ENCODE data around the gene NACAD. TPM values are rescaled to one million over a fixed set of nuclear protein-coding genes. Genes with fewer than 3 reads are reported as not detected.

The NACAD gene
- polyA plus RNA-seq, 2 of the 4 experiments (the other 2 are of a cell fraction), result 0.03 to 0.43 TPM

- H3K27ac ChIP-seq, result peak overlapping the region; percentile 92 to 96
- ATAC-seq (no peak), DNase-seq (ENCODE audit: low read depth in 1 of 2, low spot score in 1 of 2) (no peak), FAIRE-seq (no peak)
- CTCF ChIA-PET, result interaction anchor here (0.8 to 2.3 kb wide), 5 partner anchors 13 to 264 kb away, joined by 3 to 9 read pairs (median 4); partner anchors contain the start of gene H2AZ2
- peak overlapping the region; percentile 86 for H3K4me3 ChIP-seq
- peaks cover 28% of the 10 kb centered on the region for H3K4me1 ChIP-seq
- POLR2A ChIA-PET, result interaction anchor here (0.8 to 1.6 kb wide), 10 partner anchors 12 to 539 kb away, joined by 3 to 16 read pairs (median 8); partner anchors contain the start of genes DDX56, H2AZ2 and TMED4
- TF ChIP-seq MAFK (IDR thresholded peaks at IDR 0.05; ENCODE audit: partially characterized antibody) (peak; percentile 76), EP300 (IDR thresholded peaks at IDR 0.05) (no peak), CHD2 (IDR thresholded peaks at IDR 0.05; ENCODE audit: low read length, partially characterized antibody) (no peak), HMGXB4 (CRISPR knock-in tag; IDR thresholded peaks at IDR 0.05; ENCODE audit: borderline replicate concordance) (no peak)
- no peaks in the 10 kb centered on the region for H3K9me3 ChIP-seq
- peak overlapping the region; percentile 86 for H3K4me2 ChIP-seq
- WGBS (ENCODE audit: missing lambda C conversion rate), result 81% methylated on average over 1 of the region's 1 CpG
These were observed 23.9 kb upstream of the NACAD start for GRCh38 chr7:45112648-45113047.

GRCh38 chr7:45111298-45112223 is 22.8 kb upstream of the NACAD start, which contains the start of gene TBRG4:
TSS of gene TBRG4 (minus strand) at chr7:45111697. CDS start at chr7:45109237, 2,460 bp downstream.
- H3K4me1 ChIP-seq, result peaks cover 28% of the 10 kb centered on the region
- peak within 1 kb of the TSS; percentile 86 for H3K4me3 ChIP-seq
- POLR2A ChIA-PET, result interaction anchor here (0.5 to 1.8 kb wide), 32 partner anchors 9 to 1067 kb away, joined by 3 to 16 read pairs (median 4); partner anchors contain the start of genes DBNL, DDX56, H2AZ2 and OGDH
- FAIRE-seq (peak; percentile 46), DNase-seq (ENCODE audit: low read depth in 1 of 2, low spot score in 1 of 2) (peak; percentile 85 to 97), ATAC-seq (peak; percentile 94 to 96)
- CTCF ChIA-PET, result interaction anchor here (0.7 to 2.3 kb wide), 9 partner anchors 11 to 473 kb away, joined by 3 to 9 read pairs (median 3); partner anchors contain the start of gene H2AZ2
- peak within 1 kb of the TSS; percentile 86 for H3K4me2 ChIP-seq
- under 1% methylated on average over 40 of the region's 64 CpGs for WGBS (ENCODE audit: missing lambda C conversion rate)
- no peaks in the 10 kb centered on the region for H3K9me3 ChIP-seq
- peak within 1 kb of the TSS; percentile 92 to 96 for H3K27ac ChIP-seq
- no peak for TF ChIP-seq CBX2 (IDR thresholded peaks at IDR 0.05; ENCODE audit: borderline replicate concordance, low read depth)
- no peak for TF ChIP-seq CHD4 (IDR thresholded peaks at IDR 0.05; ENCODE audit: borderline replicate concordance)
- TF ChIP-seq ZFP36 (IDR thresholded peaks at IDR 0.05; ENCODE audit: borderline replicate concordance, partially characterized antibody), result no peak
- TF ChIP-seq RCOR1 (IDR thresholded peaks at IDR 0.05; ENCODE audit: low read depth, low read length), result no peak
- TF ChIP-seq MAX (IDR thresholded peaks at IDR 0.05), result peak; percentile 99
- TF ChIP-seq ATOH8 (CRISPR knock-in tag; IDR thresholded peaks at IDR 0.05; ENCODE audit: low read depth), result peak; percentile 80; the same call in 1 of the 2 replicates
- TF ChIP-seq SREBF2 (IDR thresholded peaks at IDR 0.05), result no peak
- no peak for TF ChIP-seq CBX8 (IDR thresholded peaks at IDR 0.05)
- 0 out of 2 replicates have a peak, but pooled peaks have one; percentile 44 for TF ChIP-seq PBX3 (IDR thresholded peaks at IDR 0.05)
- peak; percentile 70; the same call in 1 of the 2 replicates for TF ChIP-seq HMGXB4 (CRISPR knock-in tag; IDR thresholded peaks at IDR 0.05; ENCODE audit: borderline replicate concordance)
- no peak; the same call in none of the 2 replicates for TF ChIP-seq REST (IDR thresholded peaks at IDR 0.05)
- TF ChIP-seq CEBPB (IDR thresholded peaks at IDR 0.05), result no peak
- no peak for TF ChIP-seq EHMT2 (IDR thresholded peaks at IDR 0.05; ENCODE audit: low read depth)
- 0 out of 2 replicates have a peak, but pooled peaks have one; percentile 4 for TF ChIP-seq EHF (CRISPR knock-in tag; IDR thresholded peaks at IDR 0.05)
- TF ChIP-seq HOXB5 (CRISPR knock-in tag; IDR thresholded peaks at IDR 0.05), result no peak
- peak; percentile 57 for TF ChIP-seq CHD2 (IDR thresholded peaks at IDR 0.05; ENCODE audit: low read length, partially characterized antibody)
- no peak for TF ChIP-seq FOXS1 (CRISPR knock-in tag; IDR thresholded peaks at IDR 0.05)
- peak; percentile 87 for TF ChIP-seq HOXA7 (CRISPR knock-in tag; IDR thresholded peaks at IDR 0.05)
- peak; percentile 33; the same call in 1 of the 2 replicates for TF ChIP-seq USF2 (IDR thresholded peaks at IDR 0.05)
- TF ChIP-seq EP300 (IDR thresholded peaks at IDR 0.05), result no peak
- peak; percentile 79; the same call in 1 of the 2 replicates for TF ChIP-seq MAZ (IDR thresholded peaks at IDR 0.05; ENCODE audit: borderline replicate concordance, low read depth, low read length)
